Activated T-helper 2 cell treated with anti-CD3 and anti-CD28 coated beads, Interferon-gamma antibody, Interleukin-2, Interleukin-4, amounts not matched to agents 10 μg/mL and 5 μg/mL and 100 μg/mL, durations not matched to agents 14 hours and 24 hours and 36 hours (primary cell): ENCODE data around the gene GSE1. TPM values are rescaled to one million over a fixed set of nuclear protein-coding genes. Genes with fewer than 3 reads are reported as not detected.

ENCODE experiments used
- DNase-seq: peaks from one replicate; pipeline ENCODE4 v3.0.0; 2021; ENCODE audit warnings: low spot score
- H3K27ac Mint-ChIP-seq: one replicate; pipeline ENCODE4 v1.8.0; 2021; ENCODE audit warnings: mixed read lengths
- H3K27me3 Mint-ChIP-seq: one replicate; pipeline ENCODE4 v1.8.0; 2021; ENCODE audit warnings: low read depth, mixed read lengths
- H3K36me3 Mint-ChIP-seq: one replicate; pipeline ENCODE4 v1.8.0; 2021; ENCODE audit warnings: low read depth, mixed read lengths
- H3K4me1 Mint-ChIP-seq: one replicate; pipeline ENCODE4 v1.8.0; 2021; ENCODE audit warnings: low read depth, mixed read lengths
- H3K4me3 Mint-ChIP-seq: one replicate; pipeline ENCODE4 v1.8.0; 2021; ENCODE audit warnings: low read depth, mild to moderate bottlenecking, moderate library complexity, mixed read lengths
- H3K9me3 Mint-ChIP-seq: one replicate; pipeline ENCODE4 v1.8.0; 2021; ENCODE audit warnings: mixed read lengths
- intact Hi-C: fragments of 100-400 bp; cut with micrococcal nuclease; formaldehyde crosslinking; loops from one replicate; pipeline ENCODE4 v1.15.1; 2023
- total RNA-seq: library from RNA; stranded (reverse); gene quantifications from 2 replicates; pipeline ENCODE4 v1.2.3, GENCODE V29; 2022

GSE1 gene
- 37.2 and 39.4 TPM in 2 replicates for total RNA-seq

DNA sequence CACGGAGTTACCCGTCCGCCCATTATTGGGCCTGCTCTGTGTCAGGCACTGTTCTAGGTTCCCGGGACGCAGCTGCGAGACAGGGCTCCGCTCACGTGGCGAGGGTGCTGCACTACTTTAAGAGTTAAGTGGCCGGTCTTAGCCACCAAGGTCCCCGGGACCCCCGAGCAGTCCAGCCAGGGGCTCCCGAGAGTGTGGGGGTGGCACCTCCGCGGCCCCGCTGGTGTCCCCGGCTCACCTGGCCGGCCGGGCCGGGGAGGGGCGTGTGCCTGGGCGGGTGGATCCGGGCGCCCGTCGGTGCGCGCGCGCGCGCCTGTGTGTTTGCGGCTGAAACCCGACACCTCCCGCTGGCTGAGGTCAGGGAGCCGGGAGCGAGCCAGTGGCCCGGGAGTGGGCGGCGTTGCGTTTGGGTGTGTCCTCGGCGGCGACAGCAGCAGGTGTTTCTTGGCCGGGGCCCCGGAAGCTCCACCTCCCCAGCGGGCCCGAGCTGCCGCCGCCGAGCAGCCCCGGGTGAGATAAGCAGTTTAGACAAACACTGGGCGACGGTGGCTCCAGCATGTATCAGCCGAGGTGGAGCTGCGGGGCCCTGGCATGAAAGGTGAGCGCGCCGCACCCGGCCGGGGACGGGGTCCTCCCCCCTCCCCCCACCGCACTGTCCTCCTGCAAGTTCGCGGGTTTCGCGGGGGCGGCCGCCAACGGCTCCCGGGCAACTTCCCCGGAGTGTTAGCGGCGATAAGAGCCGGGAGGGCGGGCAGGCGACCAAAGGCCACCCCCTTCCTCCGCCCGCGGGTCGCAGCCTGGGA lies at the start of gene GSE1:
Gene GSE1 (plus strand): TSS at position 522 of the 803 bp plus-strand sequence. CDS start 70 bp downstream, at position 592.
- Mint-ChIP-seq H3K9me3 (no peaks in the 10 kb centered on the region), H3K27ac (peak within 1 kb of the TSS; percentile 60), H3K4me3 (peak within 1 kb of the TSS; percentile 72), H3K4me1 (peaks cover 34% of the 10 kb centered on the region), H3K27me3 (peaks cover 1% of the 10 kb centered on the region), H3K36me3 (peaks cover 3% of the 10 kb centered on the region)
- peak; percentile 80 for DNase-seq
- intact Hi-C loops = loop anchor here (2.0 kb wide), 1 partner anchor 306 kb away; no protein-coding TSS in a partner anchor

DNA sequence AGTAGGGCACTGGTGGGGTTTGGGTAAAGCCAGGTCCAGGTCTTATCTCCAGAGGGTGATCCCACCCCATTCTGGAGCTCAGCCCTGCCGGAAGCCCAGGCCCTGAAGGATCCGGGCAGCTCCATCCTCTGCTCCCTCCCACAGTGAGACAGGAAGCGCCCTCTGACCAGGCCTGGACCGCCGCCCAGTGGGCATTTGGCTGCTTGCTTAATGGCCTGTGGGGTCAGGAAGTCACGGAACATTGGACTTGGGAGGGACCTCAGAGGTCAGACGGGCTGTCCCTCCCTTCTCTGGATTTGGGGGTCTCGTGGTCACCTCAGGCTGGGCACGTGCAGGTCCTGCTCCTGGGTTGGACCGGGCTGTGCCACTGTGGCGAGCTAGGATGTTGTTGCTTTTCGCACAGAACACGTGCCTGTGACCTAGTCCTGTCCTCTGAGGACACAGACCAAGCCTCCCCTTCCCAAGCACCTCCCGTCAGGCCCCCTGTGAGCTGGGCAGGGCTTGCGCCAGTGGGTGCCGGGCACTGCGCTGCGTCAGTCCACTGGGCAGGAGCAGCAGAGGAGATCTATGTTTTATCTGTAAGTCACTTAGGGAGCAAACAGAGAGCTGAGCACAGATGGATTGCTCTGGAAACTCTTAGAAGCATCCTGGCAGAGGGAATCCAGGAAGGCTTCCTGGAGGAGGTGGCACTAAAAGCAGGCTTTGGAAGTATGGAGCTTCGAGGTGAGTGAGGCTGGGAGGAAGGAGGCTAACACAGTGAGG lies 49.4 kb upstream of the GSE1 start:
- intact Hi-C loops = loop anchor here (1.0 kb wide), 1 partner anchor 8 kb away; no protein-coding TSS in a partner anchor

DNA sequence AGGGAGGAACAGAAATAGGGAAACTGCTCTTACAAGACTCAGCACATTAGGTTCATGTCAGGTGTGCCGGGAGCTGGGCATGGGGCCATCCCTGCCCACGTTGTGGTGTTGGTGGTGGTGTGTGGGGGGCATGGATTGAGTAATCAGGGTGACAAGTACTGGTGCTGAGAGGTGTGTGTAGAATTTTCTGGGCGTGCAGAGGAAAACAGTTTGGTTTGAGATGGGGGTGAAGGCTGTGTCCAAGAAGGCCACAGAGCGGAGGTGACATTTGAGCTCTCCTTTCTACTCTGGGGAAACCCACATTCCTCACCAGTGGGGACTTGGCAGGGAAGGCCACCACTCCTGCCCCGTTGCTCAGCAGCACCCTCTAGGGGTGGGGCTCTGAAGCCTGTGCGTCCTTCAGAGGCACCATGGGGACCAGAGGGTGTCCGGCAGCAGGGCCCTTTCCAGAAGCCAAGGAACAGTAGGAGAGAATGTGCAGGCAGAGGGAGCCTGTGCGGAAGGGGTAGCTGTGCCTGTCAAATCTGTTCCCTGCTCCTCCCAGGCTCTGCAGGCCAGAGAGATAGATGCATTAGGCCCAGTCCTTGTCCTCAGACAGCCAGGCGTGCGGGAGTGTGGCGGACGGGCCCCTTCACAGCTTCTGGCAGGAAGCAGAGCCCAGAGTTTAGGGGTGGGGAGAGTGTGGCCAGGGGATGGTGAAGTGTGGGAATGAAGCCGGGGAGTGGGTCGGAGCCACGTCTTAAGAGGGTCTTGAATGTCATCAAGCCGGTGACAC lies 48.7 kb upstream of the GSE1 start:
- no peak for DNase-seq
- H3K4me1 Mint-ChIP-seq = peaks cover 34% of the 10 kb centered on the region
- intact Hi-C loops = loop anchor here (1.0 kb wide), 1 partner anchor 9 kb away; no protein-coding TSS in a partner anchor
- H3K36me3 Mint-ChIP-seq = peaks cover 25% of the 10 kb centered on the region
- no peak overlapping the region for H3K27ac Mint-ChIP-seq
- H3K27me3 Mint-ChIP-seq = no peaks in the 10 kb centered on the region
- peaks cover 5% of the 10 kb centered on the region for H3K9me3 Mint-ChIP-seq
- H3K4me3 Mint-ChIP-seq = no peak overlapping the region

More for the DNA sequence above, 49.4 kb upstream of the GSE1 start:
- no peaks in the 10 kb centered on the region for H3K27me3 Mint-ChIP-seq
- H3K4me3 Mint-ChIP-seq = no peak overlapping the region
- H3K36me3 Mint-ChIP-seq = peaks cover 19% of the 10 kb centered on the region
- no peak overlapping the region for H3K27ac Mint-ChIP-seq
- H3K9me3 Mint-ChIP-seq = no peaks in the 10 kb centered on the region
- DNase-seq = no peak
- peaks cover 35% of the 10 kb centered on the region for H3K4me1 Mint-ChIP-seq

- H3K4me1 Mint-ChIP-seq = peaks cover 41% of the 10 kb centered on the region
- intact Hi-C loops = no loop called here
Measured at GRCh38 chr16:85565340-85565739, 47.8 kb upstream of the GSE1 start.

DNA sequence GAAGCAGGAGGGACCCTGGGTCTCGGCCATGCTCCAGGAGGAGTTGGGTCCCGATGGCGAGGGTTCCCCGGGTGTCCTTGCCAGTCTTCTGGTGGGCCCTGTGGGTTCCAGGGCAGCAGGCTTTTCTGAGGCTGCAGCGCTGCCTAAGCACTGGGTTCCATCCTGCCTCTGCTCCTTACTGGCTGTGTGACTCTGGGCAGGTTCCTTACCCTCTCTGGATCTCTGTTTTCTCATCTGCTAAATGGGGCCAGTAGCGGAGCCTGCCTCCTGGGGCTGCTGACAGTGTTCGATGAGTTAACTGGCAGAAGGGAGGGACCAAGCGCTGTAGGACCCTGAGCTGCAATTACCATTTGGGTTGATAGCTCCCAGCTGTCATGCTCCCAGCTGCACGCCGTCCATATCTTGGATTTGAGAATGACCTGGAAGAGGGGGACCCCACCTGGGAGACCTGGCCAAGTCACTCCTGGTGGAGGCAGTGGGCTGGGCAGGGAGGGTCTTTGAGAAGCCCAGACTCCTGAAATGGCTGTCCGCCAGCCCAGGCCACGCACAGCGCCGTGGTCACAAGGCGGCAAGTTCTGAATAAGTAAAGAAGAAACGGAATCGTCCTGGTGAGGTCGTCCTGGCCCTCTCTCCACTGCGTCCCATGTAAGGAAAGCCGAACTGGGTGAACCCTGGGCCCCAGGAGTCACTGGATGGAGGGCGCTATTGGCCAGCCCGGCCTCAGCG lies 47.2 kb upstream of the GSE1 start:
- DNase-seq = no peak
- H3K27ac Mint-ChIP-seq = no peak overlapping the region
- H3K27me3 Mint-ChIP-seq = no peaks in the 10 kb centered on the region
- H3K4me1 Mint-ChIP-seq = peaks cover 47% of the 10 kb centered on the region
- H3K9me3 Mint-ChIP-seq = peaks cover 6% of the 10 kb centered on the region
- peaks cover 36% of the 10 kb centered on the region for H3K36me3 Mint-ChIP-seq
- H3K4me3 Mint-ChIP-seq = no peak overlapping the region
- intact Hi-C loops = no loop called here

More at GRCh38 chr16:85565340-85565739, 47.8 kb upstream of the GSE1 start:
- H3K4me3 Mint-ChIP-seq = no peak overlapping the region
- peaks cover 6% of the 10 kb centered on the region for H3K9me3 Mint-ChIP-seq
- no peaks in the 10 kb centered on the region for H3K27me3 Mint-ChIP-seq
- no peak overlapping the region for H3K27ac Mint-ChIP-seq
- no peak for DNase-seq
- peaks cover 32% of the 10 kb centered on the region for H3K36me3 Mint-ChIP-seq

DNA sequence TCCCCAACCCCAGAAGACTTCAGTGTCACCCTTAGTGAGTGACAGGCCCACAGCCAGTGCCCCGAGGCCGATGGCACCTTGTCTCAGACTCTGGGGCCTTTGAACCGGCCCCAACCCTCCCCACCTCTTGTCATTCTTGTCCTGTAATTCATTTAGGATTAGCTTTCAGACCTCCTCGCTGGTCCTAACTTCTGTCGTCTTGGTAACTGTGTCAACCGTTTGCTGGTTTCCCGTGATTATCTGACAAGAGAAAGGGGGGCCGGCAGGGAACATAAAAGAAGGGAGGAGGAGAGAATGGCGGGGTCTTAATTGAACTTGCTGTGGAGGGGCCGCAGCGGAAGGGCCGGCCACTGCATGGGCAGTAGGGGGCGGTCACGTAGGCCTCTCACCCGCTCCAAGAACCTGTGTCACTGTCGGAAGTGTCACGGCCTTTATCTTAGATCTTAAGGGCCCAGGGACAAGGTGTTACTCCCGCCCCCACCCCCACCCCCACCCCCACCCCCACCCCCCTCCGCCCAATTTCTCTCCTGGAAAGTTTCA lies 46.5 kb upstream of the GSE1 start:
- Mint-ChIP-seq H3K4me1 (peaks cover 54% of the 10 kb centered on the region), H3K4me3 (no peak overlapping the region), H3K9me3 (peaks cover 6% of the 10 kb centered on the region), H3K36me3 (peaks cover 43% of the 10 kb centered on the region), H3K27me3 (no peaks in the 10 kb centered on the region), H3K27ac (no peak overlapping the region)
- intact Hi-C loops = no loop called here
- no peak for DNase-seq

GRCh38 chr16:85567101-85567866 lies 45.8 kb upstream of the GSE1 start:
- Mint-ChIP-seq H3K36me3 (peaks cover 47% of the 10 kb centered on the region), H3K4me3 (no peak overlapping the region), H3K27me3 (no peaks in the 10 kb centered on the region), H3K9me3 (peaks cover 6% of the 10 kb centered on the region), H3K4me1 (peaks cover 59% of the 10 kb centered on the region), H3K27ac (no peak overlapping the region)
- intact Hi-C loops = no loop called here
- DNase-seq = no peak

DNA sequence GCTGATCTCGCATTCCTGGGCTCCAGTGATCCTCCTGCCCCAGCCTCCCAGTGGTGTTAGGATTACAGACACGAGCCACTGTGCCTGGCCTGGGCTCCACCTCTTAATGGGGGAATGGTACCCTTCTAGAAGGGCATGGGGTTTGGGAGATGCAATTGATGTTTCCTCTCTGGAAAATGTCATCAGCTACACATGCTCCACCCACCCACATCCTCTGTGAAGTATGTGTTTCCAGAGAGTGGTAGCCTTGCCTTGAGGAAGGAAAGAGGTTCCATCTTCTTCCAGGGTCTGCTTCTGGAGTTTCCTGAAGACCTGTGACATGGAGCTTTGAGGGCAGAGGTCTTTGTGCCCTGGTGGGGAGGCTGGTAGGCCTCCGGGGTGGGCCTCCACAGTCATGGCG lies 45.2 kb upstream of the GSE1 start:
- peaks cover 48% of the 10 kb centered on the region for H3K36me3 Mint-ChIP-seq
- no peaks in the 10 kb centered on the region for H3K27me3 Mint-ChIP-seq
- peaks cover 61% of the 10 kb centered on the region for H3K4me1 Mint-ChIP-seq
- no peak overlapping the region for H3K4me3 Mint-ChIP-seq
- peak overlapping the region; percentile 30 for H3K27ac Mint-ChIP-seq
- peaks cover 6% of the 10 kb centered on the region for H3K9me3 Mint-ChIP-seq
- intact Hi-C loops = no loop called here
- DNase-seq = no peak

DNA sequence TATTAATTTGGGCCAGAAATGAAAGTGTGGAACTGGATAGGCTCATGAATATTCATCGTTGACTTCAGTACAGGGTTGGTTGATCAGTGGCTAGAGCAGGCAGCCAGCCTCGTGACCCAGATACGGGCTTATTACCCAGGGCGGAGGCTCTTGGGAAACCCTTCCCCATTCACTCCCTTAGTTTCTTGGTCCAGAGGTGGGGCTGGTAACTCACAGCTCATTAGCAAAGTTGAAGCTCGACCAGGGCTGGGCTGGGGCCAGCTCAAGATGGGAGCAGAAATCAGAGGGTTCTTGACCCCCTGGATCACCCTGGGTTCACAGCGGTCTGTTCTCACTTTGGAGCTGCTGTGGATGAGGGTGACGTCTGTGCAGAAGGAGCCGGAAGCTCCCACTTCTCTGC lies 44.6 kb upstream of the GSE1 start:
- Mint-ChIP-seq H3K4me3 (no peak overlapping the region), H3K36me3 (peaks cover 48% of the 10 kb centered on the region), H3K27ac (no peak overlapping the region), H3K9me3 (peaks cover 6% of the 10 kb centered on the region), H3K4me1 (peaks cover 61% of the 10 kb centered on the region), H3K27me3 (no peaks in the 10 kb centered on the region)
- DNase-seq = no peak
- intact Hi-C loops = no loop called here

- Mint-ChIP-seq H3K36me3 (peaks cover 45% of the 10 kb centered on the region), H3K27me3 (no peaks in the 10 kb centered on the region), H3K4me3 (no peak overlapping the region), H3K27ac (peak overlapping the region; percentile 72), H3K4me1 (peaks cover 57% of the 10 kb centered on the region), H3K9me3 (peaks cover 6% of the 10 kb centered on the region)
- intact Hi-C loops = no loop called here
- no peak for DNase-seq
Measured at GRCh38 chr16:85569039-85569614, 44.0 kb upstream of the GSE1 start.

GRCh38 chr16:85569615-85570212 lies 43.4 kb upstream of the GSE1 start:
- Mint-ChIP-seq H3K27ac (peak overlapping the region; percentile 72), H3K4me1 (peaks cover 51% of the 10 kb centered on the region), H3K4me3 (peak overlapping the region; percentile 47)

More at GRCh38 chr16:85569615-85570212, 43.4 kb upstream of the GSE1 start:
- intact Hi-C loops = loop anchor here (2.0 kb wide), 1 partner anchor 13 kb away; no protein-coding TSS in a partner anchor
- no peak for DNase-seq
- Mint-ChIP-seq H3K9me3 (peaks cover 6% of the 10 kb centered on the region), H3K27me3 (no peaks in the 10 kb centered on the region), H3K36me3 (peaks cover 40% of the 10 kb centered on the region)
